Neuron (in vitro differentiated cells): ENCODE results near the gene FAM117B.
"Not testable (repeated sequence)": the region's sequence is repeated elsewhere in the genome, so short reads cannot be mapped to it uniquely, and the experiment has no call there.

Experiments
- H2AFZ ChIP-seq: one replicate; pipeline ENCODE4 v1.6.1; 2013; ENCODE audit warnings: low read depth, mild to moderate bottlenecking, inconsistent platforms, low read length, moderate library complexity
- H3K27me3 ChIP-seq: one replicate; pipeline ENCODE4 v1.6.1; 2013; ENCODE audit warnings: low read length; ENCODE audit not compliant: insufficient read depth
- H3K36me3 ChIP-seq: one replicate; pipeline ENCODE4 v1.6.1; 2013; ENCODE audit warnings: low read length; ENCODE audit not compliant: insufficient read depth
- H3K4me1 ChIP-seq: one replicate; pipeline ENCODE4 v1.6.1; 2013; ENCODE audit warnings: low read length; ENCODE audit not compliant: insufficient read depth
- H3K4me3 ChIP-seq: 2 replicates; pipeline ENCODE4 v1.5.1; 2013; ENCODE audit warnings: mild to moderate bottlenecking, low read length, moderate library complexity
- H3K9me3 ChIP-seq: one replicate; pipeline ENCODE4 v1.6.1; 2013; ENCODE audit warnings: low read length

Gene FAM117B

GRCh38 chr2:202653890-202654289 lies 19.1 kb downstream of the FAM117B start:
- no peaks in the 10 kb centered on the region for H3K27me3 ChIP-seq
- H3K9me3 ChIP-seq, result peaks cover 6% of the 10 kb centered on the region
- no peaks in the 10 kb centered on the region for H3K4me1 ChIP-seq
- H3K4me3 ChIP-seq, result no peak overlapping the region
- no peaks in the 10 kb centered on the region for H3K36me3 ChIP-seq
- H2AFZ ChIP-seq, result no peak overlapping the region

- Histone ChIP-seq H2AFZ (no peak overlapping the region), H3K4me3 (no peak overlapping the region), H3K9me3 (no peaks in the 10 kb centered on the region), H3K4me1 (no peaks in the 10 kb centered on the region), H3K36me3 (no peaks in the 10 kb centered on the region), H3K27me3 (no peaks in the 10 kb centered on the region)
These were observed 23.1 kb downstream of the FAM117B start for GRCh38 chr2:202657876-202658275.

- H3K36me3 ChIP-seq, result no peaks in the 10 kb centered on the region
- no peaks in the 10 kb centered on the region for H3K9me3 ChIP-seq
- H3K4me3 ChIP-seq, result no peak overlapping the region
- no peaks in the 10 kb centered on the region for H3K27me3 ChIP-seq
- H3K4me1 ChIP-seq, result no peaks in the 10 kb centered on the region
- H2AFZ ChIP-seq, result no peak overlapping the region
These were observed 26.0 kb downstream of the FAM117B start for GRCh38 chr2:202660796-202661195.

- peaks cover under 1% of the 10 kb centered on the region for H3K9me3 ChIP-seq
- H3K36me3 ChIP-seq, result no peaks in the 10 kb centered on the region
- no peaks in the 10 kb centered on the region for H3K27me3 ChIP-seq
- H2AFZ ChIP-seq, result no peak overlapping the region
- H3K4me1 ChIP-seq, result no peaks in the 10 kb centered on the region
- H3K4me3 ChIP-seq, result no peak overlapping the region
These were observed 35.1 kb downstream of the FAM117B start for GRCh38 chr2:202669841-202670240.

GRCh38 chr2:202671317-202672035 lies 36.7 kb downstream of the FAM117B start:
- peaks cover 2% of the 10 kb centered on the region for H3K9me3 ChIP-seq
- H3K4me1 ChIP-seq, result no peaks in the 10 kb centered on the region
- no peaks in the 10 kb centered on the region for H3K27me3 ChIP-seq
- no peak overlapping the region for H3K4me3 ChIP-seq
- no peak overlapping the region for H2AFZ ChIP-seq
- no peaks in the 10 kb centered on the region for H3K36me3 ChIP-seq

- H3K27me3 ChIP-seq, H3K9me3 ChIP-seq, H3K4me1 ChIP-seq, H2AFZ ChIP-seq, H3K4me3 ChIP-seq, H3K36me3 ChIP-seq: not testable (repeated sequence)
These were observed 40.3 kb downstream of the FAM117B start for GRCh38 chr2:202675097-202675496.

GRCh38 chr2:202679980-202680379 lies 45.2 kb downstream of the FAM117B start:
- H3K4me1 ChIP-seq, result no peaks in the 10 kb centered on the region
- H3K4me3 ChIP-seq, result no peak overlapping the region
- H3K36me3 ChIP-seq, result no peaks in the 10 kb centered on the region
- H2AFZ ChIP-seq, result no peak overlapping the region
- H3K9me3 ChIP-seq, result peaks cover 11% of the 10 kb centered on the region
- no peaks in the 10 kb centered on the region for H3K27me3 ChIP-seq

- Histone ChIP-seq H3K4me3 (no peak overlapping the region), H2AFZ (no peak overlapping the region), H3K27me3 (no peaks in the 10 kb centered on the region), H3K9me3 (peaks cover 11% of the 10 kb centered on the region), H3K4me1 (no peaks in the 10 kb centered on the region), H3K36me3 (no peaks in the 10 kb centered on the region)
These were observed 45.7 kb downstream of the FAM117B start for GRCh38 chr2:202680512-202680911.

GRCh38 chr2:202681688-202682205 lies 47.0 kb downstream of the FAM117B start:
- H3K9me3 ChIP-seq, result peaks cover 11% of the 10 kb centered on the region
- H2AFZ ChIP-seq, result no peak overlapping the region
- H3K27me3 ChIP-seq, result no peaks in the 10 kb centered on the region
- no peaks in the 10 kb centered on the region for H3K4me1 ChIP-seq
- H3K36me3 ChIP-seq, result no peaks in the 10 kb centered on the region
- H3K4me3 ChIP-seq, result no peak overlapping the region

- Histone ChIP-seq H3K4me1 (no peaks in the 10 kb centered on the region), H3K27me3 (no peaks in the 10 kb centered on the region), H3K9me3 (peaks cover 11% of the 10 kb centered on the region), H2AFZ (no peak overlapping the region), H3K4me3 (no peak overlapping the region), H3K36me3 (no peaks in the 10 kb centered on the region)
These were observed 47.5 kb downstream of the FAM117B start for GRCh38 chr2:202682274-202682673.

GRCh38 chr2:202687276-202687675 lies 52.5 kb downstream of the FAM117B start:
- Histone ChIP-seq H3K36me3 (no peaks in the 10 kb centered on the region), H3K27me3 (no peaks in the 10 kb centered on the region), H3K4me1 (no peaks in the 10 kb centered on the region), H2AFZ (no peak overlapping the region), H3K9me3 (peaks cover 5% of the 10 kb centered on the region), H3K4me3 (no peak overlapping the region)

- Histone ChIP-seq H3K36me3 (no peaks in the 10 kb centered on the region), H3K4me3 (no peak overlapping the region), H3K4me1 (no peaks in the 10 kb centered on the region), H2AFZ (no peak overlapping the region), H3K9me3 (no peaks in the 10 kb centered on the region), H3K27me3 (no peaks in the 10 kb centered on the region)
These were observed 54.7 kb downstream of the FAM117B start for GRCh38 chr2:202689459-202689858.

GRCh38 chr2:202689898-202690297 lies 55.1 kb downstream of the FAM117B start:
- H3K4me3 ChIP-seq, result no peak overlapping the region
- H2AFZ ChIP-seq, result no peak overlapping the region
- no peaks in the 10 kb centered on the region for H3K36me3 ChIP-seq
- no peaks in the 10 kb centered on the region for H3K4me1 ChIP-seq
- no peaks in the 10 kb centered on the region for H3K27me3 ChIP-seq
- no peaks in the 10 kb centered on the region for H3K9me3 ChIP-seq
